ENCODE data around the gene TCERG1L. TPM values are rescaled to one million over a fixed set of nuclear protein-coding genes. Genes with fewer than 3 reads are reported as not detected.

TCERG1L gene
- polyA plus RNA-seq, 3 donors, result not detected

DNA sequence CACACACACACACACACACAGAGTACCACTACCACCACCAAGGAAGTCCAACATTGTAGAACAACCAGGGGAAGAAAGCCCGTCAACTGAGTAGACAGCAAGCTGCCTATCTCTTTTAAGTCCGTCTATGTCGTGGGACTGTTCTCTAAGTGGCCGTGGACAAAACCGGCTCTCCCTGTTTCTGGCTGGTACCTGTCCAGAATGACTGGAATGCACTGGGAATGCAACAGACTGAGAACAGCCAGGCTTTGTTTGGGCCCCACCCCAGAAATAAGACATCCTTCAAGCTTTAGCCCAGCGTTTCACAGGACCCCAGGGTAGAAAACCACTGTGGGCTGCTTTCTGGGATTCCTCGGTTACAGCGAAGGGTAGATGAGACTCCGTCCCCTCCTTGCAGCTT, 203.6 kb downstream of the TCERG1L start:
- intact Hi-C loops (cut with micrococcal nuclease), result no loop called here
- H3K4me1 ChIP-seq (ENCODE audit: control insufficient read depth in 1 of 2, insufficient read depth in 2 of 2, low read length in 2 of 2), result no peaks in the 10 kb centered on the region
- no peak overlapping the region for H3K9ac ChIP-seq (ENCODE audit: insufficient read depth, low read length, poor library complexity, severe bottlenecking)
- Mint-ChIP-seq H3K27ac (no peak overlapping the region), H3K36me3 (no peaks in the 10 kb centered on the region), H3K4me1 (no peaks in the 10 kb centered on the region), H3K9me3 (peaks cover 5 to 34% (median 20%) of the 10 kb centered on the region in 7 donors), H3K4me3 (no peak overlapping the region), H3K27me3 (ENCODE audit: low read depth in 3 of 3) (peaks cover 4 to 5% (median 4%) of the 10 kb centered on the region in 3 donors)
- no peak for DNase-seq
- H2AFZ ChIP-seq (ENCODE audit: insufficient read depth, low read depth, low read length, poor library complexity, severe bottlenecking), result no peak overlapping the region
- no peak overlapping the region for H3K27ac ChIP-seq (ENCODE audit: low read depth in 1 of 2, low read length in 2 of 2)
- TF ChIP-seq, protein P1, sequence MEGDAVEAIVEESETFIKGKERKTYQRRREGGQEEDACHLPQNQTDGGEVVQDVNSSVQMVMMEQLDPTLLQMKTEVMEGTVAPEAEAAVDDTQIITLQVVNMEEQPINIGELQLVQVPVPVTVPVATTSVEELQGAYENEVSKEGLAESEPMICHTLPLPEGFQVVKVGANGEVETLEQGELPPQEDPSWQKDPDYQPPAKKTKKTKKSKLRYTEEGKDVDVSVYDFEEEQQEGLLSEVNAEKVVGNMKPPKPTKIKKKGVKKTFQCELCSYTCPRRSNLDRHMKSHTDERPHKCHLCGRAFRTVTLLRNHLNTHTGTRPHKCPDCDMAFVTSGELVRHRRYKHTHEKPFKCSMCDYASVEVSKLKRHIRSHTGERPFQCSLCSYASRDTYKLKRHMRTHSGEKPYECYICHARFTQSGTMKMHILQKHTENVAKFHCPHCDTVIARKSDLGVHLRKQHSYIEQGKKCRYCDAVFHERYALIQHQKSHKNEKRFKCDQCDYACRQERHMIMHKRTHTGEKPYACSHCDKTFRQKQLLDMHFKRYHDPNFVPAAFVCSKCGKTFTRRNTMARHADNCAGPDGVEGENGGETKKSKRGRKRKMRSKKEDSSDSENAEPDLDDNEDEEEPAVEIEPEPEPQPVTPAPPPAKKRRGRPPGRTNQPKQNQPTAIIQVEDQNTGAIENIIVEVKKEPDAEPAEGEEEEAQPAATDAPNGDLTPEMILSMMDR (IDR thresholded peaks at IDR 0.05), result no peak
- H3K79me2 ChIP-seq (ENCODE audit: insufficient read depth, low read length), result no peaks in the 10 kb centered on the region
- no peaks in the 10 kb centered on the region for H3K27me3 ChIP-seq (ENCODE audit: control insufficient read depth in 2 of 2, insufficient read depth in 2 of 2, low read length in 2 of 2)
- H3K4me3 ChIP-seq (replicated peaks in 1 of 3; ENCODE audit: low read depth in 2 of 3, low read length in 3 of 3), result no peak overlapping the region
- H3K4me2 ChIP-seq (replicated peaks; ENCODE audit: extremely low read depth, low read length, poor library complexity, severe bottlenecking), result no peak overlapping the region
- peaks cover 0 to 38% of the 10 kb centered on the region in 2 donors for H3K9me3 ChIP-seq (replicated peaks in 1 of 2; ENCODE audit: control insufficient read depth in 1 of 2, insufficient read depth in 1 of 2, low read length in 2 of 2)
- WGBS (ENCODE audit: insufficient coverage), result 91% methylated on average over 9 of the region's 9 CpGs
- no peaks in the 10 kb centered on the region for H3K36me3 ChIP-seq (replicated peaks in 1 of 2; ENCODE audit: control insufficient read depth in 1 of 2, insufficient read depth in 2 of 2, low read length in 2 of 2)
- no peaks in the 10 kb centered on the region for H4K20me1 ChIP-seq (ENCODE audit: insufficient read depth, low read length)

DNA sequence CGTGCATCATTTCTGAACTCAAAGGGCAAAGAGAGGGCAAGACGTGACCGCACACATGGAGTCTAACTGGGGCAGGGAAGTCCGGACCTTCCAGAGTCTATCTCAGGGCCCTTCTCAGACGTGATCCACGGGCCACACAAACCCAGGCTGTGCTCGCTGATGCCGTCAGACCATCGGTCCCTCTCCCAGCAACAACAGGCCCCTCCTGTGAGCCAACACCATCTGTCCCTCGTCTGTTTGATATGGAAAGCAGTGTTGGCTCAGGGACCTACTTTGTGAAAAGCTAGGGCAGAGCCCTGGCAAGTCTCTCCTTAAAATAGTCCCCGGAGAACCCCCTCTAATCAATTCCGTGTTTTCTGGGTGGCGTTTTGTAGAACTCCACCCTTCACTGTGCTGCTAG, 208.8 kb downstream of the TCERG1L start:
- Histone ChIP-seq H4K20me1 (ENCODE audit: insufficient read depth, low read length) (no peaks in the 10 kb centered on the region), H3K4me2 (replicated peaks; ENCODE audit: extremely low read depth, low read length, poor library complexity, severe bottlenecking) (no peak overlapping the region), H3K79me2 (ENCODE audit: insufficient read depth, low read length) (no peaks in the 10 kb centered on the region), H3K4me1 (ENCODE audit: control insufficient read depth in 1 of 2, insufficient read depth in 2 of 2, low read length in 2 of 2) (no peaks in the 10 kb centered on the region), H3K27ac (ENCODE audit: low read depth in 1 of 2, low read length in 2 of 2) (no peak overlapping the region), H3K9me3 (replicated peaks in 1 of 2; ENCODE audit: control insufficient read depth in 1 of 2, insufficient read depth in 1 of 2, low read length in 2 of 2) (peaks cover 0 to 14% of the 10 kb centered on the region in 2 donors), H3K27me3 (ENCODE audit: control insufficient read depth in 2 of 2, insufficient read depth in 2 of 2, low read length in 2 of 2) (no peaks in the 10 kb centered on the region), H2AFZ (ENCODE audit: insufficient read depth, low read depth, low read length, poor library complexity, severe bottlenecking) (no peak overlapping the region), H3K36me3 (replicated peaks in 1 of 2; ENCODE audit: control insufficient read depth in 1 of 2, insufficient read depth in 2 of 2, low read length in 2 of 2) (no peaks in the 10 kb centered on the region), H3K4me3 (replicated peaks in 1 of 3; ENCODE audit: low read depth in 2 of 3, low read length in 3 of 3) (no peak overlapping the region), H3K9ac (ENCODE audit: insufficient read depth, low read length, poor library complexity, severe bottlenecking) (no peak overlapping the region)
- TF ChIP-seq, protein P1 (IDR thresholded peaks at IDR 0.05), result no peak
- Mint-ChIP-seq H3K4me3 (no peak overlapping the region), H3K9me3 (peaks cover 3 to 20% (median 12%) of the 10 kb centered on the region in 7 donors), H3K27me3 (ENCODE audit: low read depth in 3 of 3) (peaks cover 0 to 6% (median 4%) of the 10 kb centered on the region in 3 donors), H3K36me3 (no peaks in the 10 kb centered on the region), H3K4me1 (no peaks in the 10 kb centered on the region), H3K27ac (no peak overlapping the region)
- 76% methylated on average over 8 of the region's 13 CpGs for WGBS (ENCODE audit: insufficient coverage)
- intact Hi-C loops (cut with micrococcal nuclease), result no loop called here
- no peak for DNase-seq
